ENCODE results near the gene TNN. TPM values are rescaled to one million over a fixed set of nuclear protein-coding genes. Genes with fewer than 3 reads are reported as not detected.

Gene TNN
- total and polyA plus RNA-seq, 7 donors, result 0.01 TPM; not detected in 5

DNA sequence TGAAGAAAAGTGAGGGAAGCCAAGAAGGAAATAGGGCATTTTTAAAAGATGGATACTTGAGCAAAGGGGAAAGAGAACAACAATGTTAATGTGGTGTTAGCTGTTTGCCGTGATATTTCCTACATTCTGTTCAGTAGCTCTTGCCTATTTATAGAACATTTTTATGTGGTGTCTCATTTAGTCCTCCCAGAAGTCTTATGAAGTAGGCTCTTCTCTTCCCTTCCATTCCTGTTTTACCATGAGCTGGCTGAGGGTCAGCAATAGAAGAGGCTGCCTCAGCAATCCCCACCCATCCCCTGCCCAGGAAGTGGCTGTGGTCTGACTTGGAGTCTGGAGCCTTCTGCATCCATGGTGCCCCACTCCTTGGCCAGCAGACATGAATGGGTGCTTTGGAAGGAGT is 64.8 kb downstream of the TNN start:
- Histone ChIP-seq H3K4me3 (no peak overlapping the region), H3K27ac (no peak overlapping the region), H3K9me3 (no peaks in the 10 kb centered on the region), H3K4me1 (no peaks in the 10 kb centered on the region), H3K27me3 (ENCODE audit: insufficient read depth in 3 of 3, low read length in 2 of 3) (peaks cover 0 to 4% (median 0%) of the 10 kb centered on the region in 3 donors), H3K36me3 (ENCODE audit: insufficient read depth in 1 of 2, low read depth in 1 of 2) (no peaks in the 10 kb centered on the region)
- intact Hi-C loops (cut with DNase I), result no loop called here
- no peak for TF ChIP-seq CTCF (IDR thresholded peaks at IDR 0.05)
- no peak for DNase-seq
- WGBS, 3 donors, result 18 to 52% (median 25%) methylated on average over 1 of the region's 1 CpG
- ATAC-seq, result no peak

- 85 to 93% (median 88%) methylated on average over 5 to 6 of the region's 6 CpGs for WGBS, 3 donors
- no peak for TF ChIP-seq CTCF (IDR thresholded peaks at IDR 0.05)
- Histone ChIP-seq H3K27me3 (ENCODE audit: insufficient read depth in 3 of 3, low read length in 2 of 3) (peaks cover 0 to 4% (median 0%) of the 10 kb centered on the region in 3 donors), H3K36me3 (ENCODE audit: insufficient read depth in 1 of 2, low read depth in 1 of 2) (no peaks in the 10 kb centered on the region), H3K4me1 (no peaks in the 10 kb centered on the region), H3K4me3 (no peak overlapping the region), H3K9me3 (no peaks in the 10 kb centered on the region), H3K27ac (no peak overlapping the region)
- ATAC-seq (no peak), DNase-seq (no peak)
- intact Hi-C loops (cut with DNase I), result no loop called here
Measured at GRCh38 chr1:175133673-175134435, 66.2 kb downstream of the TNN start.

DNA sequence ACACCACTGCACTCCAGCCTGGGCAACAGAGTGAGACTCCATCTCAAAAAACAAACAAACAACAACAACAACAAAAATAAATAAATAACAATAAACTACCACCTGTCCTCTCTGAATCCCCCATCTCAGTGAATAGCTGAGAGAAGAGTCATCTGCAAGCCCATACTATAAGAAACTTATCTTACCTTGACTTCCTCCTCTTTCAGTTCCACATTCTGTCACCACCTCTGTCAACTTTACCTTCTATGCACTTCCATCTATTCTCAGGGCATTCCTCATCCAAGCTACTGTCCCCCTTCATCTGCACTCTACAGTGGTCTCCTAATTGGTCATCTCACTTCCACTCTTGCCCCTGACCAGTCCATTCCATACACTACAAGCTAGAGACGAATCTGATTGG is 66.9 kb downstream of the TNN start:
- DNase-seq, result no peak
- Histone ChIP-seq H3K9me3 (no peaks in the 10 kb centered on the region), H3K36me3 (ENCODE audit: insufficient read depth in 1 of 2, low read depth in 1 of 2) (no peaks in the 10 kb centered on the region), H3K4me3 (no peak overlapping the region), H3K27ac (no peak overlapping the region), H3K4me1 (no peaks in the 10 kb centered on the region), H3K27me3 (ENCODE audit: insufficient read depth in 3 of 3, low read length in 2 of 3) (peaks cover 0 to 4% (median 0%) of the 10 kb centered on the region in 3 donors)
- WGBS, 3 donors, result 77 to 81% (median 77%) methylated on average over 1 of the region's 1 CpG
- TF ChIP-seq CTCF (IDR thresholded peaks at IDR 0.05), result no peak
- intact Hi-C loops (cut with DNase I), result no loop called here
- no peak for ATAC-seq

DNA sequence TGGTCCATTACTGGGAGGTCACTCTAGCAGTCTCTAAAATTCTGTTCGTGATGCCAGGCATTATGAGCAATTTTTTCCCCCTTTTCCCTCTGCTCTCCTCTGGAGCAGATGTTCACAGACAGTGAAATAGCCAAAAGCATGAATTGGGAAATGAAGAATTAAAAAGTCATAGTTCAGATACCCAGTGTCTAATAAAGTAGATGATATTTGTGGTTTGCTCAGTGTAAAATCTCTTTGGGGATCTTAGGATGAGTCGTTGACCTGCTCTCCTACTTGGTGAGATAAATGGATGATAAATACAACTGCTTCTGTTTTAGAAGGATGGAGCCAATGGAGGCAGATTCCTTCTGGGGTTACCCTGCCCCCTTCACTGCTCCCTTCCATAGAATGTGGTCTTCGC is 68.6 kb downstream of the TNN start:
- Histone ChIP-seq H3K36me3 (ENCODE audit: insufficient read depth in 1 of 2, low read depth in 1 of 2) (no peaks in the 10 kb centered on the region), H3K27ac (no peak overlapping the region), H3K9me3 (no peaks in the 10 kb centered on the region), H3K4me1 (no peaks in the 10 kb centered on the region), H3K27me3 (ENCODE audit: insufficient read depth in 3 of 3, low read length in 2 of 3) (peaks cover 0 to 4% (median 0%) of the 10 kb centered on the region in 3 donors), H3K4me3 (no peak overlapping the region)
- intact Hi-C loops (cut with DNase I), result no loop called here
- DNase-seq (no peak), ATAC-seq (no peak)
- no peak for TF ChIP-seq CTCF (IDR thresholded peaks at IDR 0.05)
- 64 to 81% (median 73%) methylated on average over 3 of the region's 3 CpGs for WGBS, 3 donors

DNA sequence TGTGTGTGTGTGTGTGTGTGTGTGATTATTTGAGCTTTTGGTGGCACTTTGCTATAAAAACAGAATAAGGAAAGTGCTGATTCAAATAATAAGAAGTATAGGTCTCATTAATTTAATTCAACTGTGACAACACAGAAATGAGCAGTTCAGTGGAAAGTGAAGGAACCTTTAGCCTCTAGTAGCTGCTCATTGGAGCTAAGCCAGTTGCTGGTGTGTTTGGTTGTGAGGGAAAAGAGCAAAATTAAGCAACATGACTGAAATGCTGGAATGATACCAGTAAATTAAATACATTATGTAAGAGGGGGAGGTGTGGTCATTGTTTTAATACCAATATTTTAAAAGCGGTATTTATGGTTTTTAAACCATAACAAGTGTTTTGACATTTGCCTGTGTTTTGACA is 69.7 kb downstream of the TNN start:
- DNase-seq, result no peak
- intact Hi-C loops (cut with DNase I), result no loop called here
- no peaks in the 10 kb centered on the region for H3K36me3 ChIP-seq (ENCODE audit: insufficient read depth in 1 of 2, low read depth in 1 of 2)
- no peak for ATAC-seq
- H3K4me3 ChIP-seq, result no peak overlapping the region
- no peak overlapping the region for H3K27ac ChIP-seq
- TF ChIP-seq CTCF (IDR thresholded peaks at IDR 0.05), result no peak
- H3K4me1 ChIP-seq, result no peaks in the 10 kb centered on the region
- WGBS, 3 donors, result 85 to 100% (median 92%) methylated on average over 1 of the region's 1 CpG
- peaks cover 0 to 4% (median 0%) of the 10 kb centered on the region in 3 donors for H3K27me3 ChIP-seq (ENCODE audit: insufficient read depth in 3 of 3, low read length in 2 of 3)
- H3K9me3 ChIP-seq, result no peaks in the 10 kb centered on the region

All from psoas muscle (tissue), 8 donors.